ENCODE results near the gene DMWD.

DNA sequence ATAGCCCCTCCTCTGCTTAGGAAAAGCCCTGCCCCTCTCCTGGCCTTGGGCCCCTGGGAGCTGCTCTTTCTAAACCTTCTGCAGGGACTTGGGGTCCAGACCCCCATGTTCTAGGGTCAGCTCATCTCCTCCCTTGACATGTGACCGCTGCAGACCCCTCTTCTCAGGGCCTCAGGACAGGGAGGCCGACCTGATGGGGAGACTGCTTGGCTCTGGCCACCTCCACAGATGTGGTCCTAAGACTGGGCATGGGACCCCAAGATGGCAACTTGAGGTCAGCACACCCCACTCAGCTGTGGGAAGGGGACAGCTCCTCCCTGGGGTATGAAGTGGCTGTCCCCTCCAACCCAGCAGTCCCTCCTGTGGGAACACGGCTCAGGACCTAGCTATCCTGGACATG, 19.7 kb downstream of the DMWD start:
- TF ChIP-seq, protein P1, sequence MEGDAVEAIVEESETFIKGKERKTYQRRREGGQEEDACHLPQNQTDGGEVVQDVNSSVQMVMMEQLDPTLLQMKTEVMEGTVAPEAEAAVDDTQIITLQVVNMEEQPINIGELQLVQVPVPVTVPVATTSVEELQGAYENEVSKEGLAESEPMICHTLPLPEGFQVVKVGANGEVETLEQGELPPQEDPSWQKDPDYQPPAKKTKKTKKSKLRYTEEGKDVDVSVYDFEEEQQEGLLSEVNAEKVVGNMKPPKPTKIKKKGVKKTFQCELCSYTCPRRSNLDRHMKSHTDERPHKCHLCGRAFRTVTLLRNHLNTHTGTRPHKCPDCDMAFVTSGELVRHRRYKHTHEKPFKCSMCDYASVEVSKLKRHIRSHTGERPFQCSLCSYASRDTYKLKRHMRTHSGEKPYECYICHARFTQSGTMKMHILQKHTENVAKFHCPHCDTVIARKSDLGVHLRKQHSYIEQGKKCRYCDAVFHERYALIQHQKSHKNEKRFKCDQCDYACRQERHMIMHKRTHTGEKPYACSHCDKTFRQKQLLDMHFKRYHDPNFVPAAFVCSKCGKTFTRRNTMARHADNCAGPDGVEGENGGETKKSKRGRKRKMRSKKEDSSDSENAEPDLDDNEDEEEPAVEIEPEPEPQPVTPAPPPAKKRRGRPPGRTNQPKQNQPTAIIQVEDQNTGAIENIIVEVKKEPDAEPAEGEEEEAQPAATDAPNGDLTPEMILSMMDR (IDR thresholded peaks at IDR 0.05) = no peak
- no peak for TF ChIP-seq POLR2A (IDR thresholded peaks at IDR 0.05)
